Stimulated activated CD4-positive, alpha-beta T cell treated with anti-CD3 and anti-CD28 coated beads, Interleukin-2, amount 100 ng/mL, for 48 hours (primary cell): ENCODE measurements around the gene ZDHHC20.

Experiments
- DNase-seq, 2 donors: peaks; one replicate each; pipeline ENCODE4 v3.0.0-alpha.2; 2020

Gene ZDHHC20

GRCh38 chr13:21458813-21459701, at the start of gene ZDHHC20:
Gene ZDHHC20 (minus strand): TSS chr13:21459303. CDS start chr13:21459171, 132 bp downstream.
- peak; percentile 95 for DNase-seq

GRCh38 chr13:21504379-21504778, 45.3 kb upstream of the ZDHHC20 start:
- DNase-seq = no peak

- DNase-seq = no peak
These were observed 42.6 kb upstream of the ZDHHC20 start for GRCh38 chr13:21501686-21502085.

DNA sequence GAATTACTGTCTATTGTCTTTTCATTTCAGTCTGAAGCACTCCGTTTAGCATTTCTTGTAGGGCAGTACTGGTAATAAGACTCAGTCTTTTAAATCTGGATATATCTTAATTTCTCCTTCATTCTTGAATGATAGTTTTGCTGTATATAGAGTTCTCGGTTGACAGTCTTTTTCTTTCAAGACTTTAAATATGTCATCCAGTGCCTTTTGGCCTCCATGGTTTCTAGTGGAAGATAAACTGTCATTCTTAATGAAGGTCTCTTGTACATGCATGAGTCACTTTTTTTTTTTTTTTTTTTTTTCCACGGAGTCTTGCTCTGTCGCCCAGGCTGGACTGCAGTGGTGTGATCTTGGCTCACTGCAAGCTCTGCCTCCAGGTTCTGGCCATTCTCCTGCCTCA, 27.2 kb upstream of the ZDHHC20 start:
- no peak for DNase-seq

DNA sequence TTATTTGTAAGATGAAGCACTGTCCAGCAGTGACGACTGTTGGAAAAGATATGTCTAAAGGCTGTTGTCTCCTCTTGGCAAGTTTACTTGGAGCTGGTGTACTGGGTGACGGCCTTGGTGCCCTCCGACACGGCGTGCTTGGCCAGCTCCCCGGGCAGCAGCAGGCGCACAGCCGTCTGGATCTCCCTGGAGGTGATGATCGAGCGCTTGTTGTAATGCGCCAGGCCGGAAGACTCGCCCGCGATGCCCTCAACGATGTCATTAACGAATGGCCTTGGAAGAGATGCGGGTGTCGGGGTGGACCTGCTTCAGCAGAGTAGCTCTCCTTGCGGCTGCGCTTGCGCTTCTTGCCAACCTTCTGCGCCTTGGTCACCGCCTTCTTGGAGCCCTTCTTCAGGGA, 24.6 kb upstream of the ZDHHC20 start:
- DNase-seq = no peak

DNA sequence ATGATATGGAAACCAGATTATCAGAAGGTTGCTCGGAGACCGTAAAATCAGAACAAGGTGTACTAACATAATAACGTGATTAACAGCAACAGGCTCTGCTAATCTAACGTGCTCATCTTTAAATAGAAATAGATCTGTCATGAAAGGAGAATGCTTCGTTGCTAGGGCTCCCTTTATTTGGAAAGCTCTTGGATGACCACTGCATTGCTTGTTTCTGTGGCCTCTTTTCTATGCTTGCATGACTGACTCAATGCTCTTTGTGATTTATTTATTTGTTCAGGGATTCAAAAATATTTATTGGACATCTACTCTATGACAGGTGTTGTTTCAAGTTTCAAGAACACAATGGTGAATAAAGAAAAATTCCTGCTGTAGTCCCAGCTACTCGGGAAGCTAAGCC, 22.3 kb upstream of the ZDHHC20 start:
- no peak for DNase-seq

DNA sequence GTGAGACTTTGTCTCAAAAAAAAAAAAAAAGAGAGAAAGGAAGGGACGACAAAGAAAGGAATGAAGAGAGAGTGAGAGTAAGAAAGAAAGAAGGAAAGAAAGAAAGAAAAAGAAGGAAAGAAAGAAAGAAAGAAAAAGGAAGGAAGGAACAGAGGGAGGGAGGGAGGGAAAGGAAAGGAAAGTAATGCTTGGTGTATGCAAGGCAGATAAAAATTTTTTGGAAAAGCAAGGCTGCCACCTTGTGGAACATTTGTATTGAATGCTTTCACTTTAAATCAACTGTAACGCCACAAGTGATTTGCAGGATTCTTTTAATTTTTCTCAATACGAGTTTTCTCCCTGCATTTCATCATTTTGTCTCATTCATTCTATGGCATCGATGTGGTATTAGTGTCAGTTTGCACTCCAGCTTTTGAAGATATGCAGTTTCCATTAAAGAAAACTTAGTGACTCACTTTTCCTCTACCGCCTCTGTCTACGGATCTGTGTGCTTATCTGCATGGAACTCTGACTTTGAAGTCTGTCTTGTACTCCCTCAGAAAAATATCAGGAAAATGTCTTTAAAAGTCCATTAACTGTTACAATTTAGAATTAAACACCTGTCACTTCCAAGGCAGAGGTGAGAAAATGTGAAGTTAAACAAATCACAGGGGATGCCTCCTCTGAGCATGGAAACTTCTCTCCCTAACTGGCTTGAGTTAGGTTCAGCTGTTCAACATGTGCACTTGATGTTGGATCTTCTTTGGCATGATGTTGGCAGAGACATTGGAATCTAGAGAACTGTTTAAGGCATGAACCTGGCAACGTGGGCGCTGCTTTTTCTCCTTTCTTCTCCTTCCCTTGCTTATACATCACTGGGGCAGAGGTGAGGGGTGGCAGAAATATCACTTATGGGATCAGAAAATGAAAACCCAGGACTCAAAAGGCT, 20.0 kb upstream of the ZDHHC20 start:
- DNase-seq = peak; percentile 51 to 55

DNA sequence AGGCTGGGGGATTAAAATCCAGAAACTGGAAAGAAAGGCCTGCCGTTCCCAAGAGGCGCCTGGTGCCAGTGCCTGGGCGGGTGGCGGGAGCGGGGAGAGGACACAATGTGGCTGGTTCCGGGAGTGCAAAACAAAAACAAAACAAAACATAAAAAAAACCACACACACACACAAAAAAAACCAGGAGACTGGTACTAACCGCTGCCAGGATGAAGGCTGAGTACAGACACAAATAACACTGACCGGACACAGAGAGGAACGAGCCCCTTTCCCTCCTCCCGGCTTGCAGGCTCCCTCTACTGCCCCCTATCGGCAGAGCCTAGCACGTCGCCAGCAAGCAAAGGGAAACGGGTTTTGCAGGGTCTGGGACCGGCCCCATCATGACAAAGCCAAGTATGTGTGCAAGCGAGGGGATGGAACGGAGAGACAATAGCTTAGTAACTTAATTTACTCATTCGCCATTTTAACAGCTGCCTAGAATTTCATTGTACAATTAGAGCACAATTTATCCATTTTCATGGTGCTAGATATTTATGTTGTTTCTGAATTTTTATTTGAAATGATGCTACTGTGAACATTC, 17.9 kb upstream of the ZDHHC20 start:
- DNase-seq = peak; percentile 81 to 84

DNA sequence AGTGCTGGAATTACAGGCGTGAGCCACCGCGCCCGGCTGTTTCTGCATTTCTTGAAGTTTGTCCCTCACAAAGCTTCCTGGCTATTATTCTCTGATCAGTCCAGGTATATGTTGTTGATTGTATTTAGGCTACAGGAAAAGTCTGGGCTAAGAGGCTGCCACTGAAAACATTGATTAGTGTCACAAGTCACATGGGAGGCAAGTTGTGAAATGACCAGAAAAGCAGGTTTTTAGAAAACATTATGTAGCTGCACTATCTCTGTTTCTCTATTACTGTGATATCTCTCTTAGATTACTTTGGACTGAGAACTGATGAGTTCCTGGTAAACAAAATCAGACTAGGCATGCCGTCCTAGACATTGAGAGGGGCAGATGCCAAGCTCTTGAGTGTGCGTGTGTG, 16.0 kb upstream of the ZDHHC20 start:
- DNase-seq = no peak

DNA sequence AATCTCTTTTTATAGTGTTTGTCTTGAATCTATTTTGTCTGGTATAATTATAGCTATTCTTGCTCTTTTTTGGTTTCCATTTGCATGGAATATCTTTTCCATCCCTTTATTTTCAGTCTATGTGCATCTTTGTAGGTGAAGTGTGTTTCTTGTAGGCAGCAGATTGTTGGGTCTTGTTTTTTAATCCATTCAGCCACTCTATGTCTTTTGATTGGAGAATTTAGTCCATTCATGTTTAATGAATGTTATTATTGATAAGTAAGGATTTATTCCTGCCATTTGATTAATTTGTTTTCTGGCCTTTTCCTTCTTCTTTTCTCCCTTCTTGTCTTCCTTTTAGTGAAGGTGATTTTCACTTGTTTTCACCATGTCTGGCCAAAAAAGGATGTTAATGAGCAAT, 11.7 kb upstream of the ZDHHC20 start:
- DNase-seq = no peak

- DNase-seq = no peak
These were observed 7.4 kb upstream of the ZDHHC20 start for GRCh38 chr13:21466527-21466926.

DNA sequence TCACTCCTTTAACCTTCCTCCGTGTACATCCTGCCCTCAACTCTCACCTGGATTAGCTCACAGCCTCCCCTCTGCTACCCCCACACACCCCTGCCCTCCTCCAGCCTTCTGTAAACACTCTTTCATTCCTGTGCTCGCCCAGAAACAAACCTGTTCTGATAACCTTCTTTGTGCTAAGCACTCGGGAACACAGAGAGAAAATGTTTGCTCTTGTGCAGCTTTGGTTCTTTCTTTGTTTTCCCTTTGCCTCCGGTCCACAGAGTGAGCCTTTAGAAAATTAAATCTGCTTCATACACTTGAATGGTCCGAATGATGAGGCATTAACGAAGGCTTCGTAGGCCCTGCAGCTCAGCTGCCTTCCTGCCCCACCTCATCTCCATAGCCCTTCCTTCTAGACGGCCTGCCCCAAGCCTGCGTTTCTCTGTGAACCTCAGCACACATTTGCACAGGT, 6.6 kb upstream of the ZDHHC20 start:
- no peak for DNase-seq

DNA sequence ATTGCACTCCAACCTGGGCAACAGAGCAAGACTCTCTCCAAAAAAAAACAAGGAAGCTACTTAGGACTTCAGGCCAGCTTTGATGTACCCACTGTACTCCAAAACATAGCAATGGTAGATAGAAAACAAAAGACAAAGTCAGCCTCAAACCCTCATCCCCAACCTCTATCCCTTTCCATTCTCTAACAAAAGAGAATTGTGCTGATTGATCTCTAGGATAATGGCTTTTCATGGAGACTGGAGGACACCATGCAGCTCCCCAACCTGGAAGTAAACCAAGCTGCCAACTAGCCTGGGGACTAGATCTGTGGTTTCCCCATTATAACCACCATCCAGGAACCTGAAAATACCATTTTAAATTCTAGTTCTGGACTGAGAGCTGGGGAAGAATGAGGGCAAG, 4.3 kb upstream of the ZDHHC20 start:
- DNase-seq = no peak

- DNase-seq = no peak
These were observed 2.0 kb upstream of the ZDHHC20 start for GRCh38 chr13:21461131-21461530.

DNA sequence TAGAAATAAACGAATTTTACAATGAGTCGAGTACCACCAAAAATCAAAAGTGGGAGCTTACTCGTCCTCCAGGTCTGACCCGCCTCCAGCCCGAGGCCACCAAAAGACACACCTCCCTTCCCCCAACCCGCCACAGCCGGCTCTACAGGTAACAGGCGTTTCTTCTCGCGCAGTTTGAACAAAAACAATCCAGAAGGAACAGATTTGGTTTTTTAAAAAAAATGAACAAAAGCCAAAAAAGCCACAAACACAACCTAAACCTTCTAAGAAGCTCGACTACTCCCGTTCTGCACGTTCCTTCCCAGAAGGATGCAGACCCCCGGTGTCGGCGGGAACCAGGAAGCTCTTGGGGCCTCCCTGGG, 671 bp downstream of the ZDHHC20 start:
- DNase-seq = peak; percentile 36 to 57

GRCh38 chr13:21453387-21454081, 5.6 kb downstream of the ZDHHC20 start:
- no peak for DNase-seq

DNA sequence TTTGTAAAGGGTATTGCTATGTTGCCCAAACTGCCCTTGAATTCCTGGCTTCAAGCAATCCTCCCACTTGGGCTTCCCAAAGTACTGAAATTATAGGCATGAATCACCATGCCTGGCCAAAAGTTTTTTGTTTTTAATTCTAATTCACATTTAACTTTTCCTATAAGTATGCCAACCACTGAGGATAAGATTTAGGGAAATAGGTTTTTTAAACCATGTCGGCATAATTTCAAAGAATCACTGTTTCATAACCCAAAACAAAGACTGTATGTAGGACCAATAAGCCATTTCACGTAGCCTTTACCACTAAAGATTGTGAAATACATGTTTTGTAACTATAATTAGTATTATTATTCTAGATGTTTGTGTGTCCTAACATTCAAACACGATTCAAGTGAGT, 8.2 kb downstream of the ZDHHC20 start:
- no peak for DNase-seq

GRCh38 chr13:21446656-21447055, 12.4 kb downstream of the ZDHHC20 start:
- no peak for DNase-seq

DNA sequence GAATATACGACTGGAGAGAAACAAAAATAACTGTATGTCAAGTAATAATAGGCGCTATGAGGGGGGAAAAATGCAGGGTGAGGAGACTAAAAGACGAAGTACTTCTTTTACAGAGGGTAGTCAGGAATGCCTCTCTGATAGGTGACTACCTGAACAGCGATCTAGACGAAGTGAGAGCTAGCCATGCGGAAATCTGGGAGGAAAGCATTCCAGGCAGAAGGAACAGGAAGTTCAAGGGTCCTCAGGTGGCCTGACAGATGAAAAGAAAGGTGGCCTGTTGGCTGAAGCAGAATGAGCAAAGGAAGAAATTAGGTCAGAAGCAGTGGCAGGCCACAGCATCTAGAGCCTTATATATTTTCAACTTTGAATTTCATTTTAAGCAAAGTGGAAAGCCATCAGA, 13.3 kb downstream of the ZDHHC20 start:
- no peak for DNase-seq

GRCh38 chr13:21443171-21443570, 15.9 kb downstream of the ZDHHC20 start:
- DNase-seq = no peak

DNA sequence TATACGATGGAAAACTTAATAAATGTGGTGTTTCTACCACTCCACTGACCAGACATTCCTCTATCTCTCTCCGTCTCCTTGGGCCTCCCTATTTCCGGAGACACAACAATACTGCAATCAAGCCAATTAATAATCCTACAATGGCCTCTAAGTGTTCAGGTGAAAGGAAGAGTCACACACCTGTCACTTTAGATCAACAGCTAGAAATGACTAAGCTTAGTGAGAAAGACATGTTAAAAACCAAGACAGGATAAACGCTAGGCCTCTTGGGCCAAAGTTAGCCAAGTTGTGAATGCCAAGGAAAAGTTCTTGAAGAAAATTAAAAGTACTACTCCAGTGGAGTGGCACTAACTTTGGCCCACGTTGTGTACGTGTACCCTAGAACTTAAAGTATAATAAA, 22.5 kb downstream of the ZDHHC20 start:
- DNase-seq = no peak

GRCh38 chr13:21435687-21436151, 23.4 kb downstream of the ZDHHC20 start:
- peak; percentile 10 to 13 for DNase-seq

DNA sequence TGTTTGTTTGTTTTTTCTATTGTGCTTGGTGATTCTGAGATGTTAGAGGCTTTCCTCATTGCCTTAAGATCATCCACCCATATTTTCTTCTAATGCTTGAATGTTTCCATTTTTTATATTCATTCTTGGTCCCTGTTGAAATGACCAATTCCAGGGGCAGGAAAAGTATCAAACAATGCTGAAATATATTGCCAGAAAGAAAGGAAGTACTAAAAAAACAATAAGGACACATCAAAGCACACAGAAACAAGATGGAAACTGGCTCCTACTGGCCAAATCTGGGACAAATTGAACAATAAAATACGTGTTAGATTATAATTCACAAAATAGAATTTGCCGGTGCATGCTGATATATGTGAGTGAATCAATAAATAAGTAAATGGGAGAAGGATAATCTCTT, 23.9 kb downstream of the ZDHHC20 start:
- no peak for DNase-seq
